Measurements from ENCODE around the gene RIOK1. TPM values are rescaled to one million over a fixed set of nuclear protein-coding genes. Genes with fewer than 3 reads are reported as not detected.

Gene RIOK1
- polyA plus RNA-seq, 4 donors, result 28.5 to 35.0 (median 32.5) TPM

Other genes starting within 250 kb of the RIOK1 start
- gene SSR1, start 76.6 kb upstream of the RIOK1 start, polyA plus RNA-seq (ENCODE audit: insufficient read length in 4 of 4), result 100 to 1,000 TPM; 112 to 137 (median 129) TPM
- gene CAGE1, start 66 bp upstream of the RIOK1 start, polyA plus RNA-seq (ENCODE audit: insufficient read length in 4 of 4), result under 1 TPM in 2 of 4 donors, not detected in 2; 0.20 to 0.27 TPM
- 10 to 100 TPM; 62.6 to 84.1 (median 70.6) TPM for gene DSP, start 151.9 kb downstream of the RIOK1 start, polyA plus RNA-seq (ENCODE audit: insufficient read length in 4 of 4)
- 10 to 100 TPM; 19.3 to 30.1 (median 22.7) TPM for gene SNRNP48, start 200.4 kb downstream of the RIOK1 start, polyA plus RNA-seq (ENCODE audit: insufficient read length in 4 of 4)

All from left renal cortex interstitium (tissue), 4 donors.